Measurements from ENCODE around the gene ITGA11. TPM values are rescaled to one million over a fixed set of nuclear protein-coding genes. Genes with fewer than 3 reads are reported as not detected.

The ITGA11 gene
- total and polyA plus RNA-seq, 2 of the 4 experiments (the other 2 are of a cell fraction), result 4.1 to 6.6 TPM

- Histone ChIP-seq H3K79me1 (ENCODE audit: low read depth in 1 of 2, low read length in 2 of 2) (peaks cover 3 to 60% of the 10 kb centered on the region in 2 experiments; a peak in 3 of 4 replicates), H3K27ac (ENCODE audit: insufficient read depth, low read length) (no peak overlapping the region), H3K4me3 (ENCODE audit: insufficient read depth, low read depth, low read length) (no peak overlapping the region), H3K4me1 (ENCODE audit: control insufficient read depth, insufficient read depth, low read length) (peaks cover 28% of the 10 kb centered on the region), H2AK9ac (replicated peaks; ENCODE audit: low read depth, low read length, poor library complexity) (peak overlapping the region; percentile 58), H4K8ac (ENCODE audit: low read depth in 2 of 2, low read length in 2 of 2) (peak overlapping the region in 1 of 2 experiments; percentile 57; a peak in 2 of 4 replicates), H3K18ac (ENCODE audit: low read depth, low read length) (peak overlapping the region; percentile 32; the same call in 1 of the 2 replicates), H3K4ac (ENCODE audit: low read depth, low read length) (peak overlapping the region; percentile 86), H2BK5ac (ENCODE audit: low read depth, low read length, poor library complexity, severe bottlenecking) (peak overlapping the region; percentile 1), H2AFZ (replicated peaks; ENCODE audit: low read length, poor library complexity) (no peak overlapping the region), H3K23ac (ENCODE audit: low read depth, low read length) (peak overlapping the region; percentile 74; the same call in 1 of the 2 replicates), H4K5ac (ENCODE audit: low read depth, low read length) (no peak overlapping the region), H3K9me1 (ENCODE audit: insufficient read depth, low read length) (peaks cover 32% of the 10 kb centered on the region), H3K56ac (ENCODE audit: extremely low read depth, insufficient read depth, low read length) (no peak overlapping the region), H2BK20ac (ENCODE audit: low read depth, low read length) (peak overlapping the region; percentile 72), H4K20me1 (ENCODE audit: insufficient read depth, low read length) (peaks cover 7% of the 10 kb centered on the region; the same call in 1 of the 2 replicates), H3K36me3 (ENCODE audit: control insufficient read depth, insufficient read depth, low read length) (no peaks in the 10 kb centered on the region), H3K27me3 (ENCODE audit: control insufficient read depth, insufficient read depth, low read length) (no peaks in the 10 kb centered on the region), H4K91ac (ENCODE audit: insufficient read depth, low read depth, low read length) (peak overlapping the region; percentile 12; the same call in 1 of the 2 replicates), H2AK5ac (ENCODE audit: low read depth, low read length) (peak overlapping the region; percentile 47; the same call in 1 of the 2 replicates), H3K4me2 (ENCODE audit: low read depth, low read length) (no peak overlapping the region), H3K9me3 (ENCODE audit: control insufficient read depth, insufficient read depth, low read length) (no peaks in the 10 kb centered on the region), H2BK15ac (ENCODE audit: low read depth, low read length) (peak overlapping the region; percentile 12; the same call in 1 of the 3 replicates), H3K9ac (ENCODE audit: low read depth, low read length) (no peak overlapping the region), H3K14ac (replicated peaks; ENCODE audit: low read depth, low read length) (peak overlapping the region; percentile 79), H2BK120ac (ENCODE audit: low read depth, low read length) (peak overlapping the region; percentile 81)
- ATAC-seq (ENCODE audit: low read depth), result no peak
- intact Hi-C loops (cut with micrococcal nuclease) (no loop called here), dilution Hi-C loops (cut with HindIII; ENCODE audit: low sequenced_read_pairs, unreplicated experiment) (no loop called here), in situ Hi-C loops (cut with MboI; ENCODE audit: low sequenced_read_pairs) (no loop called here)
- ChIA-PET POLR2A (ENCODE audit: unreplicated experiment) (no interaction called here), CTCF (interaction anchor here (0.6 kb wide), 1 partner anchor 170 kb away, joined by 3 read pairs; no protein-coding TSS in a partner anchor)
- DNase-seq, result no peak
- BruUV-seq (replicated peaks), result no TSS peak
- TF ChIP-seq MXI1 (IDR thresholded peaks at IDR 0.05; ENCODE audit: borderline replicate concordance, low read depth, low read length) (no peak), MAZ (IDR thresholded peaks at IDR 0.05; ENCODE audit: borderline replicate concordance, low read depth, low read length) (no peak), CTCF (conservative IDR thresholded peaks at IDR 0.05; ENCODE audit: low read depth, low read length) (no peak), BHLHE40 (IDR thresholded peaks at IDR 0.05; ENCODE audit: low read depth, low read length) (no peak), USF2 (IDR thresholded peaks at IDR 0.05; ENCODE audit: low read depth, low read length) (no peak), MAFK (IDR thresholded peaks at IDR 0.05; ENCODE audit: low read depth, low read length) (no peak), SMC3 (IDR thresholded peaks at IDR 0.05; ENCODE audit: low read depth, low read length) (no peak)
- no CpG with 5 or more reads among the region's 4 CpGs for WGBS, 2 experiments (ENCODE audit: extremely low coverage in 2 of 2, insufficient read length in 1 of 2)
Measured at GRCh38 chr15:68420186-68420684, 11.7 kb downstream of the ITGA11 start.

Measured in IMR-90 (cell line).